ENCODE measurements around the gene SERPINB10. TPM values are rescaled to one million over a fixed set of nuclear protein-coding genes. Genes with fewer than 3 reads are reported as not detected.
A peak's percentile ranks its signal among the peaks of the same experiment; 100 is the strongest.

SERPINB10 gene
- total and polyA plus RNA-seq, 2 donors from 2014 or later, result not detected

GRCh38 chr18:63894106-63894772 is 13.5 kb upstream of the SERPINB10 start:
- Histone ChIP-seq H3K9me3 (ENCODE audit: control insufficient read depth in 2 of 3, insufficient read depth in 1 of 3, low read length in 3 of 3) (no peaks in the 10 kb centered on the region), H3K27ac (ENCODE audit: low read depth in 2 of 2, low read length in 2 of 2) (no peak overlapping the region), H3K4me3 (ENCODE audit: low read length in 3 of 3) (no peak overlapping the region), H3K27me3 (ENCODE audit: control insufficient read depth, insufficient read depth, low read length) (no peaks in the 10 kb centered on the region), H3K9ac (ENCODE audit: low read length in 3 of 3) (no peak overlapping the region), H3K36me3 (ENCODE audit: control insufficient read depth in 2 of 3, insufficient read depth in 3 of 3, low read length in 3 of 3) (no peaks in the 10 kb centered on the region), H3K4me1 (ENCODE audit: control insufficient read depth in 2 of 3, insufficient read depth in 2 of 3, low read depth in 1 of 3, low read length in 3 of 3) (no peaks in the 10 kb centered on the region)
- FAIRE-seq (no peak), DNase-seq (peak in 1 of 5 donors; percentile 60)
- TF ChIP-seq CTCF (IDR thresholded peaks at IDR 0.05; ENCODE audit: borderline replicate concordance, extremely low read depth, insufficient read depth), result no peak
- intact Hi-C loops (cut with DNase I), result no loop called here

GRCh38 chr18:63895190-63895589 is 12.6 kb upstream of the SERPINB10 start:
- no peaks in the 10 kb centered on the region for H3K4me1 ChIP-seq (ENCODE audit: control insufficient read depth in 2 of 3, insufficient read depth in 2 of 3, low read depth in 1 of 3, low read length in 3 of 3)
- TF ChIP-seq CTCF (IDR thresholded peaks at IDR 0.05; ENCODE audit: borderline replicate concordance, extremely low read depth, insufficient read depth), result no peak
- no peak for DNase-seq

GRCh38 chr18:63897072-63897471 is 10.7 kb upstream of the SERPINB10 start:
- Histone ChIP-seq H3K4me3 (ENCODE audit: low read length in 3 of 3) (no peak overlapping the region), H3K4me1 (ENCODE audit: control insufficient read depth in 2 of 3, insufficient read depth in 2 of 3, low read depth in 1 of 3, low read length in 3 of 3) (no peaks in the 10 kb centered on the region), H3K27me3 (ENCODE audit: control insufficient read depth, insufficient read depth, low read length) (no peaks in the 10 kb centered on the region), H3K9me3 (ENCODE audit: control insufficient read depth in 2 of 3, insufficient read depth in 1 of 3, low read length in 3 of 3) (no peaks in the 10 kb centered on the region), H3K27ac (ENCODE audit: low read depth in 2 of 2, low read length in 2 of 2) (no peak overlapping the region), H3K9ac (ENCODE audit: low read length in 3 of 3) (no peak overlapping the region), H3K36me3 (ENCODE audit: control insufficient read depth in 2 of 3, insufficient read depth in 3 of 3, low read length in 3 of 3) (no peaks in the 10 kb centered on the region)
- intact Hi-C loops (cut with DNase I), result no loop called here
- DNase-seq (peak in 3 of 5 donors; percentile 14 to 60 (median 16)), FAIRE-seq (no peak)
- no peak for TF ChIP-seq CTCF (IDR thresholded peaks at IDR 0.05; ENCODE audit: borderline replicate concordance, extremely low read depth, insufficient read depth)

More at GRCh38 chr18:63895190-63895589, 12.6 kb upstream of the SERPINB10 start:
- Histone ChIP-seq H3K27ac (ENCODE audit: low read depth in 2 of 2, low read length in 2 of 2) (no peak overlapping the region), H3K9ac (ENCODE audit: low read length in 3 of 3) (no peak overlapping the region), H3K4me3 (ENCODE audit: low read length in 3 of 3) (no peak overlapping the region), H3K9me3 (ENCODE audit: control insufficient read depth in 2 of 3, insufficient read depth in 1 of 3, low read length in 3 of 3) (no peaks in the 10 kb centered on the region), H3K36me3 (ENCODE audit: control insufficient read depth in 2 of 3, insufficient read depth in 3 of 3, low read length in 3 of 3) (no peaks in the 10 kb centered on the region), H3K27me3 (ENCODE audit: control insufficient read depth, insufficient read depth, low read length) (no peaks in the 10 kb centered on the region)
- intact Hi-C loops (cut with DNase I), result no loop called here
- no peak for FAIRE-seq

- H3K4me1 ChIP-seq (ENCODE audit: control insufficient read depth in 2 of 3, insufficient read depth in 2 of 3, low read depth in 1 of 3, low read length in 3 of 3), result no peaks in the 10 kb centered on the region
- H3K4me3 ChIP-seq (ENCODE audit: low read length in 3 of 3), result no peak overlapping the region
- FAIRE-seq, result no peak
- no peaks in the 10 kb centered on the region for H3K36me3 ChIP-seq (ENCODE audit: control insufficient read depth in 2 of 3, insufficient read depth in 3 of 3, low read length in 3 of 3)
- H3K27ac ChIP-seq (ENCODE audit: low read depth in 2 of 2, low read length in 2 of 2), result no peak overlapping the region
- no peaks in the 10 kb centered on the region for H3K9me3 ChIP-seq (ENCODE audit: control insufficient read depth in 2 of 3, insufficient read depth in 1 of 3, low read length in 3 of 3)
- no peaks in the 10 kb centered on the region for H3K27me3 ChIP-seq (ENCODE audit: control insufficient read depth, insufficient read depth, low read length)
- intact Hi-C loops (cut with DNase I), result no loop called here
- no peak for TF ChIP-seq CTCF (IDR thresholded peaks at IDR 0.05; ENCODE audit: borderline replicate concordance, extremely low read depth, insufficient read depth)
- DNase-seq, result no peak
- H3K9ac ChIP-seq (ENCODE audit: low read length in 3 of 3), result no peak overlapping the region
Measured at GRCh38 chr18:63899206-63899605, 8.6 kb upstream of the SERPINB10 start.

Measured in kidney (tissue), 14 donors.